NCI-H2029 (cell line): ENCODE data around the gene ANKFN1.

Experiments used
- DNase-seq: peaks from one replicate; lab custom pipeline; 2025; lab: John Stamatoyannopoulos, UW

Gene ANKFN1

GRCh38 chr17:56441308-56441707 is 288.0 kb downstream of the ANKFN1 start:
- no peak for DNase-seq

DNA sequence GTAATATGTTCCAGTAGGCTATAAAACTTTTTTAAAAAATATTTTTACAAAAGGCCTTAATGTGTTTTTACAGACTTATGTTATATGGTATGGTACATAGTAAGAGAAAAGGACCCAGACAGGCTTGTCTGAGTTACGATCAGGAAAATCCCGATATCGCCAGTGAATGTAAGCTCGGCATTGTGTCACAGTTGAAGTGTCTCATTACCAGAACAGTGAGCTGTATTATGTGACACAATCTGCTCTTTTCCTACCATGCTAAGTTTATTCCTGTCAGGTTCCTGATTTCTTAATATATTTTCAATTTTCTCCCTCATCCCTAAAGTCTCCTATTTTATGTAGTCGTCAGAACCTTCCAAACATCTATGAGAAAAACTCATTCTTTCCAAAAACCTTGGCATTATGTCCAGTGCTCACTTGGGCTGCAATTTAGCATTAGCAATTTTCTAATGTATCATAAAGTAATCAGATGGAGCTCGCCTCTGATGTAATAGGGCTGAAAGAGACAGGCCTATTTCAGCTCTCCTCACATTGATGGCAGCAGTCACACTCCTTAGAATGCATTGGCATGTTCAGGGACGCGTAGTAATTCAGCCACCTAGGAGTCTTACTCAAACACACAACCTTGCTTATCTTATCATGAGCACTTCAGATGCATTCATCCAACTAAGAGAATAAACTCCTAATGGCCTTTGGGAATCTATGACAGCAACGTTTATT is 292.6 kb downstream of the ANKFN1 start:
- DNase-seq = no peak

GRCh38 chr17:56447171-56447570 is 293.9 kb downstream of the ANKFN1 start:
- DNase-seq = no peak

- no peak for DNase-seq
Observed at GRCh38 chr17:56448371-56448770, 295.1 kb downstream of the ANKFN1 start.

- DNase-seq = no peak
Observed at GRCh38 chr17:56449176-56449575, 295.9 kb downstream of the ANKFN1 start.

GRCh38 chr17:56451629-56452028 is 298.4 kb downstream of the ANKFN1 start:
- no peak for DNase-seq

DNA sequence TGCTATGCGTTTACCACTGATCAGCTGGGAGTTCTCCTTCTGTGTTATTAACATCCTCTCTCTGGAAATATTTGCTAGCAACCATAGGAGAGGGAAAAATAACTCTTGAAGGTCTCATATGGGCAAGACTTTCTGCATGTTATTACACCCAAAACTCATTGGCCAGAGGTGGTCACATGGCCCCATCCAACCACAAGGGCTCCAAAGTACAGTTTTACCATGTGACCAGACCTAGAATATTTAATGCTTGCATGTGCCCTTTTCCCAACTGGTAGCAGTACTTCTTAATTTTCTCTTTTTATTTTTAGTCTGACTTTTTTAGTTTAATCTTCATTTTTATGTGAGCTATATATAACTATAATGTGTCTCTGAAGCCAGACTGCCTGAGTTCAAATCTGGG is 299.2 kb downstream of the ANKFN1 start:
- DNase-seq = no peak

DNA sequence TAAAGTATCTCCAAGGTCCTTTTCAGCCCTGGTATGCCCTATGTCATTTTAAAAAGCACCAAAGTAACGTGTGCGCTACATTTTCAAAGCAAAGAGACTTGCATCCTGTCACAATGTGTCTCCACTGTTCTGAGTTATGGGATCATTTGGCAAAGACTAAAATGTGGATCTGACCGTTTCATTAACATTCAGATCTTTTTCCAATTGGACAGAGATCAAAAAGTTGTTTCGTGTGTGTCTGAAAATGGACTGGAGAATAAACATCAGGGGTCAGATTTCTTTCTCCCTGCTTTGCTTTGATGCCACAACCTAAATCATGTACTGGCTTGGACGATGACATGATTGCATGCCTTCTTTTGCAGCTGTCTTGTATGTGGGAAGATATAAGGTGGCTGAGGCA is 304.2 kb downstream of the ANKFN1 start:
- DNase-seq = no peak

GRCh38 chr17:56465886-56466285 is 312.6 kb downstream of the ANKFN1 start:
- no peak for DNase-seq

DNA sequence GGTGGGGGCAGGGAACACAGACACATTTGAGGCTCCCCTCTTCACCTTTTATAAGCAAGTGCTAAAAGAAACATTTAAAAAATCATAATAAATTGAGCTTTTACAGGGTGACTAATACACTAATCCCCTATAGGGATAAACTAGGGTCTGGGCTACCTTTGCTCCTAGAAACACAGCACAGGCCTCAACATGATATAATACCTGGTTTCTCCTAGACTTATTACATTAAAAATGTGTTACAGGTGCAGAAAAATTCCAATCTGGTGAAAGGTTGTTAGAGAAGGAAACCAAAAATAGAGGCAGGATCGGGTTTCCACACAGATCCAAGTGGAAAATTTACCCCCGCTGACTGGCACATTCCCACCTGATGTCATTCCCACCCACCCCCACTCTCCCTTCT is 315.6 kb downstream of the ANKFN1 start:
- DNase-seq = no peak

- DNase-seq = no peak
Observed at GRCh38 chr17:56471696-56472095, 318.4 kb downstream of the ANKFN1 start.

- no peak for DNase-seq
Observed at GRCh38 chr17:56475116-56475515, 321.8 kb downstream of the ANKFN1 start.

- DNase-seq = no peak
Observed at GRCh38 chr17:56478836-56479447, 325.7 kb downstream of the ANKFN1 start.

DNA sequence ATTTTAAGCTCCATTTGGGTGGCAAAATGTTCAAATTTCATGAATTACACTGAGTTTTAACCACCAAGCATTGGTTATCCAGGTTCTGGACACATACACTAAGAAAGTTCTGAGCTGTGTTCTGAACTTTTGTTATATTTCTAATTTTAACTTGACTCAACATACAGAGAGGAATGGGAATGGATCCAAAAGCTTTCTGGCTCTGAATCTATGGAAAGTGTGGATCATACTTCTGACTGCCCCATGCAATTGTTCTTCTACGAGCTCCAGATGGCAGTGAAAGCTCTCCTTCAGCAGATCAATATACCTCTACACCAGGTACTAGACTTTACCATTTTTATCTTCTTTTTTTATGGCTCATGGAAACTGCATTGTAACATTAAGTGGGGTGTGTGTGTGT is 327.2 kb downstream of the ANKFN1 start:
- DNase-seq = no peak

GRCh38 chr17:56481659-56482058 is 328.4 kb downstream of the ANKFN1 start:
- DNase-seq = no peak

DNA sequence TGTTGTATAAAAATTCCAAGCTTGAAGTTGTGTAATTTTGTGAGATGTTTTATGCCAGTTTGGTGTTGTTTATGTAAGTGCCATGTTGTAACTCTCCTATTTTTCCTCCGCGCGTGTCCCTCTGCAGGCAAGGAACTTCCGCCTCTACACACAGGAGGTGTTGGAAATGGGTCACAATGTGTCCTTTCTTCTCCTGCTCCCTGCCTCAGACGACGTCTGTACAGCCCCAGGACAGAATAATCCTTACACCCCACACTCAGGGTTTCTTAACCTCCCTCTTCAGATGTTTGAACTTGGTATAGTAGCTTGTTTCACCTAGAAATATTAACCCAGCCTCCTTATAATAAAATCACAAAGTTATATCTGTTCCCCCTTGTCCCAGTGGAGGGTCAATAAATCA is 329.0 kb downstream of the ANKFN1 start:
- DNase-seq = no peak

- DNase-seq = no peak
Observed at GRCh38 chr17:56486732-56487131, 333.5 kb downstream of the ANKFN1 start.

- DNase-seq = no peak
Observed at GRCh38 chr17:56488800-56489199, 335.5 kb downstream of the ANKFN1 start.

GRCh38 chr17:56489980-56490379 is 336.7 kb downstream of the ANKFN1 start:
- no peak for DNase-seq

DNA sequence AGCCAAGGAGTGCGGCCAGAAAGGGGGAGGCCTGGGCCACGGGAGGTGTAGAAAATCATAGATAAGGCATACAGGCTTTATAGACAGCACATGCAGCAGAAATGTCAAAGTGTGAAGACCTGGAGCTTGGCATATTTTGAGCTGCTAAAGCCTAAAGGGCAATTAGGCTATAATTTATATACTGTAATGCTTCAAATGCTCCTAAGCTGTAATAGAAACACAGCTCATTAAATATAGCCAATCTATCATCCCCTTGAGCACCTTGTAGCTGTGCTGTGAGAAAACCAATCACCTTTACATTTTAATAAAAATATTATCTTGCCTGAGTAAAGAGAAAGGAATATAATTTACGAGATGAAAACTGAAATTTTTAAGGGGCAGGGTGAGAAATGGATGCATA is 342.3 kb downstream of the ANKFN1 start:
- no peak for DNase-seq

DNA sequence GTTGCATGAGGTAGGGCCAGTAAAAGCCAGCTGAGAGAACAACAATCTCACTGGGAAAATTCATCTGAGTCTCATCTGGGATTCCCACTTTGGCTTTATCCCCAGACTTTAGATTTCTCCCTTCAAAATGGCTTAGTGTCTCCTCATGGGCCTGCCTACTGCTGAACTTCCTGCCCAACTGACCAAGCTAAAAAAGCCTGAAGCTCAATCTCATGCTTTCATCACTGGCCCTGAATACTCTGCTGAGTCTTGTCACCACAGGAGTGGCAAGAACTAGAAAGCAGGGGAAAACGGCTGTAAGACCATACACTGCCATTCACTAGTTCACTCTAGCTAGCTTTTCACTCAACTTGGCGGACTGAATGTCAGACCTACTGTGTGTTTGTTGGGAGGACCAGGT is 343.9 kb downstream of the ANKFN1 start:
- no peak for DNase-seq

DNA sequence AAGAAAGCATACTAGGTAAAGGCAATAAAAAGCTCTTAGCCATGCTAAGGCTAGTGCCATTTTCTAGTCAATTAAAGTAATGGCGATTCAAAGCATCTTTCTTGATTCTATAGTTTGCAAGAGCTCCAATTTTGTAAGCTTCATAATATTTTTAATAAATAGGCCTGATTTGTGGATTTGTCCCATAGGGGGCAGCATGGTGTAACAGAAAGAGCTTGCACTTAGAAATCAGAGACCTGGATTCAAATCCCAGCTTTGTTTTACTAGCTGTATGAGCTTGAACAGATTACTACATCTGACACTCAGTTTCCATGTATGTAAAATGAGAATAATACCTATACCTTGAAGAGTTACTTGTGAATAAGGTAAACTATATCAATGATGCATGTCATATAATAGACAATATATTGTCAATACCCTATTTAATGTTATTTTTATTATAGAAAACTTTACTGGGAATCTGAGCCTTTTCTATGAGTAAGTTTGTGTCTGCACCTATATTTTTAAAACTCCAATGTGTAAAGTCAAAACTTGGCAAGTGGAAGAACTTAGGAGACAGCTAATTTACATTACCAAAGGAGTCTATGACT is 346.6 kb downstream of the ANKFN1 start:
- no peak for DNase-seq

DNA sequence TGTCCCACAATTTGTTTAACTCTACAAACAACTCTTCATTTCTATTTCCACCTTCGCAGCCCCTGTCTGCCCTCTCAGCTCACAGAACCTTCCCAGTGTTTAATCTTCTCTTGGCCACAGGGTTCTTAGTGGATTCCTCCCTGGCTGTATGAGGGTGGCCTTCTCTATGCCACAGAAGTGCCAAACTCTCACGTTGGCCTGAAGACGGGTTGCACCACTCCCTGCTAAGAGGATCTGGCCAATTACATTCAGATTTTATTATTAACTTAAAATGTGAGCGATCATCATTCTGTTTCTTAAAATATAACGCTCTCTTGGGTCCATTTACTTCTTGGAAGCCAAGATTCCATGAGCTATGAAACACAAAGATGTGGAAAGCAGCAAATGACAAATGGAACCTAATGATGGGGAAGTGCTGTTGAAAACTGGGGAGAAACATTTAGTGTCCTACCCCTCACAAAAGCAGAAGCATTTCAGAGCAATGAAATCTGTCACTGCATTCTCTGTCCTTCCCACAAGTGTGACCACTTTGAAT is 348.9 kb downstream of the ANKFN1 start:
- DNase-seq = no peak
